HG03135 (cell line): ENCODE results near the gene A1BG.
"Not testable (repeated sequence)": the region's sequence is repeated elsewhere in the genome, so short reads cannot be mapped to it uniquely, and the experiment has no call there.

Experiments used
- ATAC-seq: cut with Tn5 transposase; IDR thresholded peaks from one replicate; pipeline ENCODE4 v1.9.1; 2021; ENCODE audit warnings: mild to moderate bottlenecking, moderate library complexity; ENCODE audit not compliant: unreplicated experiment

Gene A1BG

GRCh38 chr19:58386576-58387337 lies 33.5 kb upstream of the A1BG start, which contains the start of gene RPS5:
Gene RPS5, plus strand, starts transcription at chr19:58387269. Its CDS starts 869 bp downstream, at chr19:58388138.
- ATAC-seq: peak; percentile 81

DNA sequence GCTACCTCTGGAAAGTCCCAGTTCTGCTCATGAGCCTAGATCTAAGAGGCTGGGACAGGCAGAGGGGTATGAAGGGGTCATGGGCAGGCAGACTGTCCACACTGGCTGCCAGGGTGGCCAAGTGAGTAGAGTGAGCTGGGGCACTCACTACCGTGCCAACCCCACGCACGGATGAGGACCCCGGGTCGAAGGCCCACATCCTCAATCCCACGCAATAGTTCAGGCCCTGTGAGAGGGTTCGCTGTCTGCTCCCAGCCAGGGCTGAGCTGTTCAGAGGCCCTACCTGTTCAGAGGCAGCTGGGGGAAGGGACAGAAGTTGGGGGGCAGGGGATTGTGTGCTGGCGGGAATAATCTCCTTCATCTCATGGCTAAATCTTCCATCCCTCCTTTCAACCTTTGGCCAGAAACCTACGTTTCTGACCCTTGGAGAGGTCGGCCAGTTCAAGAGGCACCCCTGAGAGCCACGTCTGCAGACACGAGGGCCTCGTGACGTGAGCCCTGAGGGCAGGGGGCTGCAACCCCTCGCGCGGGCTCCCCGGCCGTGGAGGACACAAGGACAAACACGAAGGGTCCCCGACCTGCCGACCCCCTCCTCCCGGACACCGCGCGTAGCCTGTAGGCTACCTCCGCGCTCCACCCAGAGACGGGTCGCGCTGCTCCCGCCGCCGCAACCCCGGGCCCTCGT lies 32.7 kb upstream of the A1BG start:
- peak; percentile 17 for ATAC-seq

GRCh38 chr19:58385313-58385890 lies 32.1 kb upstream of the A1BG start:
- no peak for ATAC-seq

- ATAC-seq: no peak
These were observed 29.8 kb upstream of the A1BG start for GRCh38 chr19:58382997-58383603.

DNA sequence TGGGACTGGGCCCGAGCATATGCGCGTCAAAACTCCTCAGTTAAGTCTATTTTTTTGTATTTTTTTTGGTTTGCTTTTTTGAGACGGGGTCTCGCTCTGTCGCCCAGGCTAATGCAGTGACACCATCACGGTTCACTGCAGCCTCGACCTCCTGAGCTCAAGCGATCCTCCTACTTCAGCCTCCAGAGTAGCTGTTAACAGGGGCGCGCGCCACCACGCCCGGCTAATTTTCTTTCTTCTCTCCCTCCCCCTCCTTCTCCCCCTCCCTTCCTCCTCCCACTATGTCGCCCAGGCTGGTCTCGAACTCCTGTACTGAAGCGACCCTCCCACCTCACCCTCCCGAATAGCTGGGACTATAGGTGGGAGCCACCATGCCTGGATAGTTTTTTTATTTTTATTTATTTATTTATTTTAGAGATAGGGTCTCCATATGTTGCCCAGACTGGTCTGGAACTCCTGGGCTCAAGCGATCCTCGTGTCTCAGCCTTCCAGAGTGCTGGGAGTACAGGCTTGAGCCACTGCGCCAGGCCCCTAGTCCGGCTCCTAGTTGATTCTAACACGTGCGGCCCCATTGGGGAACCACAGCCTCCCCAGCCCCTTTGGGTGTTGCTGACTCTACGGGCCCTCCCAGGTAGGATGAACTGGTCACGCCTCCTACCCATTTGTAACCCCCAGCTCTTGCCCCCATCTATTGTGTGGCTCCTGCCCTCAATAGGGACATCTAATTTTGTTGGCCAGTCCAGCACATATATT lies 28.3 kb upstream of the A1BG start:
- ATAC-seq: no peak

- ATAC-seq: peak; percentile 75
These were observed 27.6 kb upstream of the A1BG start, which contains the start of gene ZNF837 for GRCh38 chr19:58380662-58381459. Gene ZNF837, minus strand, starts transcription at chr19:58381030. Its CDS starts 11,698 bp downstream, at chr19:58369332.

DNA sequence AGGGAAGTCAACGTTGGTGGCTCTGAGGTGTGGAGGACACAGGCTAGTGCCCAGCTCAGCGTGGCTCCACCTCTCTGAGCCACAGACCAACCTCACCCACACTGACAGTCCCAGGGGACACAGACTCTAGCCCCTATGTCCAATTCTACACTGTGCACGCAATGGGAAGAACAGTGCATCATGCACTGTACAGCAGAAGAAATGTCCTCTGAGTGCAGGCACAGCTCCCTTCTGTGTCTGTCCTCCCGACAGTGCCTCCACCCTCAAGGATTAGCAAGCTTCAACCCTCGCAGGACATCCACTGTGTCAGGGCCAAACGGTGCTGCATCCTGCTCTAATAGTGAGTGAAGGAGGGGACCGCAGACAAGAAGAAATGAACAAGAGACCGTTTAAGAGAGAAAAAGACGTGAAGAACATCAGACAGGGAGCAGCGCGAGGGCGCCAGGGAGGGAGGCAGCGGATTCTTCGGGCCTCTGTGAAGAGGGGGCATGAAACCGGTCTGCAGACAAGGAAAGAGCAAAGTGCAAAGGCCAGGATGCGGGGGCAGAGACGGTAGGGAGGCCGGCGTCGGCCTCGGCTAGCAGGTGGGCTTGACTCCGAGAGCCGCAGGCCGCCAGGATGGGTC lies 26.9 kb upstream of the A1BG start:
- ATAC-seq: no peak

GRCh38 chr19:58379246-58379645 lies 26.0 kb upstream of the A1BG start:
- no peak for ATAC-seq

DNA sequence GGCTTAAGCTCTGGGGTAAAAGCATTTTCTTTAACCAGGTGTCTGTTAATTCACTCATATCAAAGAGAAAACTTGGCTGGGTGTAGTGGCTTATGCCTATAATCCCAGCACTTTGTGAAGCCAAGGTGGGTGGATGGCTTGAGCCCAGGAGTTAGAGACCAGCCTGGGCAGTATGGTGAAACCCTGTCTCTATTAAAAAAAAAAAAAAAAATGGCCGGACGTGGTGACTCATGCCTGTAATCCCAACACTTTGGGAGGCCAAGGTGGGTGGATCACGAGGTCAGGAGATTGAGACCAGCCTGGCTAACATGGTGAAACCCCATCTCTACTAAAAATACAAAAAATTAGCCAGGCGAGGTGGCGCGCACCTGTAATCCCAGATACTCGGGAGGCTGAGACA lies 23.4 kb upstream of the A1BG start:
- ATAC-seq: not testable (repeated sequence)

- ATAC-seq: no peak
These were observed 20.9 kb upstream of the A1BG start for GRCh38 chr19:58374200-58374599.

GRCh38 chr19:58372311-58373133 lies 19.2 kb upstream of the A1BG start:
- ATAC-seq: no peak

- no peak for ATAC-seq
These were observed 15.5 kb upstream of the A1BG start for GRCh38 chr19:58368561-58369360.

DNA sequence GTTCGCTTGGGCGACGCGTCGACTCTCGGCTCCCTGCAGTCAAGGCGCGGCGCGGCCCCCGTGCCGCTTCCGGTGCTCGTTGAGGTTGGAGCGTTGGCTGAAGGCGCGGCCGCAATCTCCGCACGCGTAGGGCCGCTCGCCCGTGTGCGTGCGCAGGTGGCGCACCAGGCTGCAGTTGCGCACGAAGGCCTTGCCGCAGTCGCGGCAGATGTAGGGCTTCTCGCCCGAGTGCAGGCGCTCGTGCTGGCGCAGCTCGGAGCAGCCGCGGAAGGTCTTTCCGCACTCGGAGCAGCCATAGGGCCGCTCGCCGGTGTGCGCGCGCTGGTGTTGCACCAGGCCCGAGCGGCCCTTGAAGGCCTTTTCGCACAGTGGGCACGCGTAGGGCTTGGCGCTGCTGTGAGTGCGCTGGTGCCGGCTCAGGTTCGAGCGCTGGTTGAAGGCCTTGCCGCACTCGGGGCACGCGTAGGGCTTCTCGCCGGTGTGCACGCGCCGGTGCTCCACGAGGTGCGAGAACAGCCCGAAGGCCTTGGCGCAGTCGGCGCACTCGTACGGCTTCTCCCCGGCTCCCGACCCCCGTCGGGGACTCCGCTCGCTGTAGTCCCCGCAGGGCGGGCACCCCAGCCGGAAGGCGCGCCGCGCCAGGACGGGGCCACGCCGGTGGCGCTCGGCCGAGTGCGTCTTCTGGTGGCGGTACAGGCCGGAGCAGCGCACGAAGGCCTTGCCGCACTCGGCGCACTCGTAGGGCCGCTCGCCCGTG lies 14.6 kb upstream of the A1BG start:
- ATAC-seq: no peak

- ATAC-seq: no peak
These were observed 13.5 kb upstream of the A1BG start for GRCh38 chr19:58366585-58367430.

DNA sequence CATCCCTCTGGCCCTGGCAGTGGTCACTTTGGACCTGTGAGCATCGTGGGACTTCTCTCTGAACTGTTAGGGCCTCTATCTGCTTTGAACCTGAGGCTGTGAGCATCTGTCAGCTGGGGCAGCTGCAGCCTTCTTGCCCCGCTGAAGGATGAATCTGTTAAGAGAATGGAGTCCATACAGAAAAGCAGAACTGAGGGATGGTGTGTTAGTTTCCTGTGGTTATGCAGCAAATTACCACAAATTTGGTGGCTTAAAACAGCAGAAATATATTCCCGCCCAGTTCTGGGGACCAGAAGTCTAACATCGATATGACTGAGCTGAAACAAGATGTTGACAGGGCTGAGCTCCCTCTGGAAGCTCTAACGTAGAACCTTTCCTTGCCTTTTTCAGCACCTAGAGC lies 10.9 kb upstream of the A1BG start:
- ATAC-seq: no peak
